ENCODE results near the gene AK3.

AK3 gene

GRCh38 chr9:4750023-4750673, 9.1 kb upstream of the AK3 start:
- no peak overlapping the region for H3K4me3 ChIP-seq (replicated peaks; ENCODE audit: insufficient read depth, low read length)
- TF ChIP-seq GABPA (IDR thresholded peaks at IDR 0.05; ENCODE audit: low read depth): no peak
- peak; percentile 32 for TF ChIP-seq CTCF (IDR thresholded peaks at IDR 0.05; ENCODE audit: insufficient read depth, low read length)
- no peak overlapping the region for H3K27ac ChIP-seq (replicated peaks)
- DNase-seq (ENCODE audit: low read depth in 1 of 2, low spot score in 1 of 2): no peak
- H3K27me3 ChIP-seq (ENCODE audit: insufficient read depth, poor library complexity, severe bottlenecking): no peaks in the 10 kb centered on the region

DNA sequence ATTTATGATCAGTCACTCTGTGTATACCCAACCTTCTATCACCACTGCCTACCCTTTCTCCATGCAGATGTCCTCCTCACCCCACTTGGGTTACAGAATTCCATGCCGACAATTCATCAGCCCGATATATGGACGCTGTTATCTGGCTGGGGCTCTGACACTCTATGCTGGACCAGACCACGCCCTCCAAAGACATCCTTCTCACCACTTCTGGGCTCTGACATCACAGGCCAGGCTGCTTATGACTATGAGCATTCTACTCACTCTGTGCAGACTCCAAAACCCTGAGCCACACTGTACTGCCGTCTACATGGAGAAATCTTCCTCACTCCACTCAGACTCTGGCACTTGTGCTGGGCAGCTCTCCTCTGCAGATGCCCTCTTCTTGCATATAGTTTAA, 7.6 kb upstream of the AK3 start:
- no peak overlapping the region for H3K4me3 ChIP-seq (replicated peaks; ENCODE audit: insufficient read depth, low read length)
- TF ChIP-seq GABPA (IDR thresholded peaks at IDR 0.05; ENCODE audit: low read depth): no peak
- no peak for TF ChIP-seq SPI1 (IDR thresholded peaks at IDR 0.05; ENCODE audit: borderline replicate concordance, low read depth)
- TF ChIP-seq POLR2AphosphoS5 (IDR thresholded peaks at IDR 0.05; ENCODE audit: low read depth): no peak
- no peak for TF ChIP-seq CTCF (IDR thresholded peaks at IDR 0.05; ENCODE audit: insufficient read depth, low read length)
- TF ChIP-seq REST (IDR thresholded peaks at IDR 0.05; ENCODE audit: insufficient replicate concordance, low read depth): no peak
- DNase-seq (ENCODE audit: low read depth in 1 of 2, low spot score in 1 of 2): no peak

DNA sequence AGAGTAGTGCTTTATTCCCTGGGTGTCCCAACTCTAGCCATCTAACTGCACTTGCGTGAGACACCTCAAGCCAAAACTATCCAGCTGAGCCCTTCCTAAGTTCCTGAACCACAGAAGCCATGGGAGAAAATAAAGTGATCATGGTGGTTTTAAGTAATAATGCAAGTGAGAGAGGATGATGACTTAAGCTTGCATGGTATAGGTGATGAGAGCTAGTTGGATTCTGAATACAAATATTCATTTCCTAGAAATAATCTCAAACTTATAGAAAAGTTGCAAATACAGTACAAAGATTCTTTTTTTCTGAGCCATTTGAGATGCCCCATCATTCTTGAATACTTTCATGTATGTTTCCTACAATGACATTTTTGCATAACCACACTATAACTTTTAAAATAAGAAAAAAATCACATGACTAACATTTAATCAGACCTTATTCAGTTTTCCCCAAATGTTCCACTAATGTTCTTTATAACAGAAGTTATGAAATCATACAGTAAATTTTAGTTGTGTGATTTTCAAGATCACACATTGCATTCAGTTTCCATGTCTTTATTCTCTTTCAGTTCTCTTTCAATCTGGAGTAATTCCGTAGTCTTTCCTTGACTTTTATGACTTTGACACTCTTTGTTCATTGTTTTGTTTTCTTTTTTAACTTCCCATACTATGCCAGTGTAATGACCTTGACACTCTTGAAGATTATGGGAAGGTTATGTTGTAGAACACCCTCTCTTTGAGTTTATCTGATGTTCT, 5.5 kb upstream of the AK3 start:
- no peak for TF ChIP-seq CTCF (IDR thresholded peaks at IDR 0.05; ENCODE audit: insufficient read depth, low read length)
- no peak for TF ChIP-seq REST (IDR thresholded peaks at IDR 0.05; ENCODE audit: insufficient replicate concordance, low read depth)
- TF ChIP-seq SPI1 (IDR thresholded peaks at IDR 0.05; ENCODE audit: borderline replicate concordance, low read depth): no peak
- TF ChIP-seq GABPA (IDR thresholded peaks at IDR 0.05; ENCODE audit: low read depth): no peak
- no peak for TF ChIP-seq POLR2AphosphoS5 (IDR thresholded peaks at IDR 0.05; ENCODE audit: low read depth)
- H3K27me3 ChIP-seq (ENCODE audit: insufficient read depth, poor library complexity, severe bottlenecking): no peaks in the 10 kb centered on the region
- no peak for DNase-seq (ENCODE audit: low read depth in 1 of 2, low spot score in 1 of 2)
- no peak overlapping the region for H3K27ac ChIP-seq (replicated peaks)
- H3K4me3 ChIP-seq (replicated peaks; ENCODE audit: insufficient read depth, low read length): no peak overlapping the region

More for the DNA sequence above, 7.6 kb upstream of the AK3 start:
- Histone ChIP-seq H3K27me3 (ENCODE audit: insufficient read depth, poor library complexity, severe bottlenecking) (no peaks in the 10 kb centered on the region), H3K27ac (replicated peaks) (no peak overlapping the region)
